Heart right ventricle (tissue), 16 donors: Measurements from ENCODE around the gene KDM2B. TPM values are rescaled to one million over a fixed set of nuclear protein-coding genes. Genes with fewer than 3 reads are reported as not detected.

Source experiments
- ATAC-seq, 8 donors: fragments of 200-7000 bp; cut with Tn5 transposase; one replicate each; pipeline ENCODE4 v1.9.1; 2020; ENCODE audit warnings: mild to moderate bottlenecking in 8 of 8, moderate library complexity in 8 of 8, moderate number of reproducible peaks in 1 of 8
- DNase-seq, 2 donors: peaks; one replicate each; pipeline ENCODE4 v3.0.0-alpha.2; 2020
- H3K27ac ChIP-seq, 10 donors: fragments of 200-600 bp; sonication (generic) in 2 of 10; one replicate each; pipeline versions ENCODE4 v1.5.0 to v1.8.0; 2020 to 2022; ENCODE audit warnings: mild to moderate bottlenecking in 3 of 10
- H3K27me3 ChIP-seq, 7 donors: fragments of 200-600 bp; one replicate each; pipeline ENCODE4 v1.8.0; 2021 to 2022; ENCODE audit warnings: mild to moderate bottlenecking in 2 of 7
- H3K36me3 ChIP-seq, 9 donors: fragments of 200-600 bp; sonication (generic) in 1 of 9; one replicate each; pipeline versions ENCODE4 v1.5.0 to v1.8.0; 2020 to 2022; ENCODE audit warnings: mild to moderate bottlenecking in 2 of 9
- H3K4me1 ChIP-seq, 9 donors: fragments of 200-600 bp; sonication (generic) in 1 of 9; one replicate each; pipeline versions ENCODE4 v1.5.0 to v1.8.0; 2020 to 2022; ENCODE audit warnings: mild to moderate bottlenecking in 4 of 9
- H3K4me3 ChIP-seq, 10 donors: fragments of 200-600 bp; sonication (generic) in 2 of 10; one replicate each; pipeline versions ENCODE4 v1.5.0 to v1.8.0; 2020 to 2022; ENCODE audit warnings: mild to moderate bottlenecking in 7 of 10, moderate library complexity in 2 of 10
- H3K9me3 ChIP-seq, 11 donors: fragments of 200-600 bp in 10 of 11; sonication (generic) in 2 of 11; one replicate each; pipeline versions ENCODE4 v1.5.0 to v1.8.0; 2013 to 2022; ENCODE audit warnings: mild to moderate bottlenecking in 2 of 11, control low read depth in 1 of 11, moderate library complexity in 1 of 11
- CTCF ChIP-seq, 9 donors: fragments of 200-600 bp; sonication (generic) in 2 of 9; IDR thresholded peaks; one replicate each; pipeline versions ENCODE4 v1.5.0 to v1.8.0; 2021 to 2022; ENCODE audit warnings: antibody characterized with exemption in 9 of 9, mild to moderate bottlenecking in 5 of 9, moderate library complexity in 1 of 9
- WGBS, 2 donors: extraction: QIAGEN DNeasy Blood & Tissue Kit; methylation state at CpG; one replicate each; pipeline ENCODE4 v1.1.7; 2013; ENCODE audit warnings: inconsistent platforms in 1 of 2; 5-methylcytosine and 5-hydroxymethylcytosine counted together
- intact Hi-C, 10 donors: fragments of 100-400 bp; cut with DNase I; formaldehyde crosslinking; loops; one replicate each; pipeline versions ENCODE4 v1.11.1 to v1.14.2; 2022
- polyA plus RNA-seq, 2 donors: library from polyadenylated mRNA; stranded (reverse); fragments of 200-250 nt; gene quantifications; one replicate each; pipeline ENCODE4 v1.2.3, GENCODE V29; 2013
- total RNA-seq, 10 donors: library from RNA; stranded (reverse); fragmentation: NEBNext Ultra II Directional in 3 of 10; extraction: Animal tissue kit (Norgen Biotek cat#: 25700) in 3 of 10; gene quantifications; one replicate each; pipeline versions ENCODE4 v1.2.1 to v1.2.4, GENCODE V29; 2021 to 2023
- donor health status: Arrhythmogenic right ventricular cardiomyopathy.
- donor health status: ischemic (EF 13 %, LVEDD 7.1; RV severe dilation, severe dysfunction).
- donor health status: healthy with polysubstance abuse.
- donor health status: DM: no; HTN: yes; CAD: no.
- donor health status: DM: no; HTN: no; CAD: no.
- donor health status: ischemic (EF 25% LVEDD 6.9; RV normal size, moderate dysfunction).
- donor health status: ischemic (EF 25% LVEDD 5.7; RV mildly dilated, moderate dysfunction).
- donor health status: healthy.
- donor health status: DM: yes; HTN: yes; CAD: no.
- donor health status: Ischemic cardiomyopathy.
- donor health status: ischemic (EF 35%, LVEDD 5.7; RV mildly dilated, moderate dysfunction).
- donor health status: nonischemic (EF 11% LVEDD 7.7; RV severe dilation, severe dysfunction).
- donor health status: DM: yes; HTN: yes; CAD: no.
- donor health status: PGD.
- donor health status: ischemic (EF 29% LVEDD 5.4; RV normal size, mild dysfunction).
- donor health status: nonischemic (EF 23%, LVEDD 6.1; RV moderate dilation, normal function).

Gene KDM2B
- total and polyA plus RNA-seq, 12 donors: 4.8 to 18.4 (median 13.6) TPM

GRCh38 chr12:121536054-121536898 lies 44.5 kb downstream of the KDM2B start:
- H3K9me3 ChIP-seq: no peaks in the 10 kb centered on the region
- no peaks in the 10 kb centered on the region for H3K27me3 ChIP-seq
- peak overlapping the region; percentile 87 to 100 (median 96) for H3K27ac ChIP-seq
- H3K4me3 ChIP-seq: peak overlapping the region; percentile 56 to 94 (median 77)
- no peak for TF ChIP-seq CTCF (IDR thresholded peaks at IDR 0.05)
- peak; percentile 77 to 93 (median 85) for ATAC-seq
- peak; percentile 84 to 92 for DNase-seq
- peaks cover 0 to 16% (median 0%) of the 10 kb centered on the region in 9 donors for H3K36me3 ChIP-seq
- H3K4me1 ChIP-seq: peaks cover 12 to 69% (median 56%) of the 10 kb centered on the region in 9 donors
- intact Hi-C loops: loop anchor here in 3 of 10 donors (2.0 to 5.0 kb wide), 3 partner anchors 34 to 41 kb away; no protein-coding TSS in a partner anchor
- 1 to 4% methylated on average over 36 of the region's 36 CpGs for WGBS, 2 donors

GRCh38 chr12:121535150-121536053 lies 45.4 kb downstream of the KDM2B start:
- peak in 1 of 2 donors; percentile 25 for DNase-seq
- Histone ChIP-seq H3K36me3 (peaks cover 0 to 17% (median 0%) of the 10 kb centered on the region in 9 donors), H3K9me3 (no peaks in the 10 kb centered on the region), H3K27me3 (no peaks in the 10 kb centered on the region), H3K4me3 (peak overlapping the region; percentile 0 to 94 (median 77)), H3K4me1 (peaks cover 12 to 78% (median 64%) of the 10 kb centered on the region in 9 donors), H3K27ac (peak overlapping the region in 9 of 10 donors; percentile 92 to 100 (median 97))
- intact Hi-C loops: loop anchor here in 3 of 10 donors (2.0 to 5.0 kb wide), 3 partner anchors 33 to 42 kb away; no protein-coding TSS in a partner anchor
- WGBS, 2 donors: 29 to 30% methylated on average over 13 of the region's 13 CpGs
- TF ChIP-seq CTCF (IDR thresholded peaks at IDR 0.05): no peak
- no peak for ATAC-seq

- TF ChIP-seq CTCF (IDR thresholded peaks at IDR 0.05): no peak
- Histone ChIP-seq H3K27me3 (no peaks in the 10 kb centered on the region), H3K4me3 (no peak overlapping the region), H3K27ac (peak overlapping the region in 4 of 10 donors; percentile 39 to 100 (median 95)), H3K4me1 (peaks cover 12 to 84% (median 72%) of the 10 kb centered on the region in 9 donors), H3K9me3 (no peaks in the 10 kb centered on the region), H3K36me3 (peaks cover 0 to 17% (median 0%) of the 10 kb centered on the region in 9 donors)
- 87% methylated on average over 14 of the region's 14 CpGs for WGBS, 2 donors
- ATAC-seq: no peak
- no peak for DNase-seq
- intact Hi-C loops: loop anchor here in 2 of 10 donors (5.0 kb wide), 2 partner anchors 32 to 43 kb away; no protein-coding TSS in a partner anchor
Observed at GRCh38 chr12:121534495-121535148, 46.2 kb downstream of the KDM2B start.
